Effector memory CD4-positive, alpha-beta T cell (primary cell): ENCODE measurements around the gene MACROD2.

Source experiments
- DNase-seq, 3 donors: peaks; one replicate each; pipeline ENCODE4 v3.0.0-alpha.2; 2020
- H3K27ac ChIP-seq: 2 replicates; pipeline ENCODE4 v1.7.0; 2013; ENCODE audit warnings: mild to moderate bottlenecking, low read length, moderate library complexity; ENCODE audit not compliant: insufficient read depth, poor library complexity, severe bottlenecking
- H3K27me3 ChIP-seq: replicated peaks from 2 replicates; pipeline ENCODE4 v1.7.0; 2013; ENCODE audit warnings: mild to moderate bottlenecking, low read length; ENCODE audit not compliant: insufficient read depth, control insufficient read depth, poor library complexity, severe bottlenecking
- H3K36me3 ChIP-seq: 2 replicates; pipeline ENCODE4 v1.7.0; 2013; ENCODE audit warnings: mild to moderate bottlenecking, low read length, moderate library complexity; ENCODE audit not compliant: control insufficient read depth, insufficient read depth
- H3K4me1 ChIP-seq: 2 replicates; pipeline ENCODE4 v1.7.0; 2013; ENCODE audit warnings: low read length, mild to moderate bottlenecking; ENCODE audit not compliant: control insufficient read depth, insufficient read depth, poor library complexity, severe bottlenecking
- H3K4me3 ChIP-seq: 2 replicates; pipeline ENCODE4 v1.7.0; 2013; ENCODE audit warnings: low read length, low read depth, mild to moderate bottlenecking; ENCODE audit not compliant: insufficient read depth, poor library complexity, severe bottlenecking
- H3K9me3 ChIP-seq: 2 replicates; pipeline ENCODE4 v1.7.0; 2013; ENCODE audit warnings: mild to moderate bottlenecking, low read length, moderate library complexity; ENCODE audit not compliant: control insufficient read depth

The MACROD2 gene

DNA sequence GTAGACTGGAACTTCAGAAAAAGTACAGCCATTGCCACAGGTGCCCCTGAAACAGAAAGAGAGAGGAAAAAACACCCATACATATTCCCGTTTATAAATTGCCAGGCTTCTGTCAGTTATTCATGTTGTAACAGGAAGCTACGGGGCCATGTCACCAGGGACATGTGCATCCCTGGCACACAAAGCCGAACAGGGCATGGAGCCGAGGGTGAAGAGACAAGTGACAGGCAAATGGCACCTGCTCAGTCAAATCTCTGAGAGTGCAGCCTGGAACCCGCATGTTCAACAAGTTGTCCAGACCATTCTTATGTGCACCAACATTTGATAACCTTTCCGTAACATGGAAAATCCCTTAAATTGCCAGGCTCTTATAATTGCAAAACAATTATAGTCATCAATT is 1837.2 kb downstream of the MACROD2 start:
- Histone ChIP-seq H3K9me3 (no peaks in the 10 kb centered on the region), H3K27me3 (no peaks in the 10 kb centered on the region), H3K36me3 (no peaks in the 10 kb centered on the region), H3K4me3 (no peak overlapping the region), H3K4me1 (no peaks in the 10 kb centered on the region), H3K27ac (no peak overlapping the region)
- no peak for DNase-seq

DNA sequence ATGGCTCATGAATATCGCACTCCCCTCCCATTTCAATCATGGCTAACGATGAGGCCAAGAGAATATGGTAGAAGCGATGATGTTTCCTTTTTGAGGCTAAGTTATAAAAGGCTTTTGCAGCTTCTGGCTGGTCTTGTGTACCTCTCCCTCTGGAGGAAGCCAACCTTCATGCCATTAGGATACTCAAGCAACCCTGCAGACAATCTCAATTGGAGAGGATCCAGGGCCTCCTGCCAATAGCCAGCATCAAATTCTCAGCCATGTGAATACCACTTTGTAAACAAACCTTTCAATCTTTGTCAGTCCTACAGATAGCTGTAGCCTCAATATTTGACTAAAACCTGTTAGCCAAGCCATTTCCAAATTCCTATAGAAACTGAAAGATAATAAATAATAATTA is 1839.5 kb downstream of the MACROD2 start:
- no peak overlapping the region for H3K4me3 ChIP-seq
- H3K4me1 ChIP-seq, result no peaks in the 10 kb centered on the region
- DNase-seq, result no peak
- no peaks in the 10 kb centered on the region for H3K36me3 ChIP-seq
- H3K27ac ChIP-seq, result no peak overlapping the region
- no peaks in the 10 kb centered on the region for H3K9me3 ChIP-seq
- no peaks in the 10 kb centered on the region for H3K27me3 ChIP-seq

DNA sequence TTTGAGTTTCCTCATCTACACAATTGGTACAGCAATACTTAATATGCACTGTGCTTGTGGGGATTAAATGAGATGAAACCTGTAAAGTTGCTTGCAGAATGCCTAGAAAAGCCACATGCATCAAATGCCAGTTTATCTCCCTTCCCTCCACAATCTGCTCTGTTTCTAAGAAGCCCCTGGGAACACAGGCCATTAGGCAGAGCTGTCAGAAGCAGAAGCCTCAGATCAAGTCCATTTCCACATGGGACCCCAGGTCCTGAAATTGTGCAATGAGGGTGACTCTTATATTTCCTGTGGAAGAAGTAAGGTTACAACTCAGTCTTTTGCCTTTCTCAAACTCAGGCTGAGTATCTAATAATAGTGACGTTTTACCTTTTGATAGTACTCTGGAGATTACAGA is 1840.5 kb downstream of the MACROD2 start:
- Histone ChIP-seq H3K9me3 (no peaks in the 10 kb centered on the region), H3K4me1 (no peaks in the 10 kb centered on the region), H3K27me3 (no peaks in the 10 kb centered on the region), H3K36me3 (no peaks in the 10 kb centered on the region), H3K27ac (no peak overlapping the region), H3K4me3 (no peak overlapping the region)
- DNase-seq, result no peak

DNA sequence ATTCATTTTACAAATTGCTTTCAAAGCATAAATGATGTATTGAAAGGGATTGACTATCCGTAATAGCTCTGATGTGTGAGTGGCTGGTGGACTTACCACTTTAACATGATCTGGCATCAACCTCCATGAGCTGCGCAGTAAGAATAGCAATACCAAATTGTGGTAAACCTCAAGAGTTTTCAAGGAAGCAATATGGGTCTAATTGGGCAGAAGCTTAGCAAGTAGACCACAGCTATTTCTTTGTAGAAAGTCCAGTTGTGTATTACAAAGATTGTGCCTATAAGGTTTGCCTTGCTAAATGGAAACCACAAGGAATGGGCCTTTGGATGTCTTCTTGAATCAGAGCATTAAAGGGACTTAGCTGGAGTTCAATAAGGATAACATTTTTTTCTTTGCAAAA is 1841.3 kb downstream of the MACROD2 start:
- no peak overlapping the region for H3K4me3 ChIP-seq
- DNase-seq, result no peak

DNA sequence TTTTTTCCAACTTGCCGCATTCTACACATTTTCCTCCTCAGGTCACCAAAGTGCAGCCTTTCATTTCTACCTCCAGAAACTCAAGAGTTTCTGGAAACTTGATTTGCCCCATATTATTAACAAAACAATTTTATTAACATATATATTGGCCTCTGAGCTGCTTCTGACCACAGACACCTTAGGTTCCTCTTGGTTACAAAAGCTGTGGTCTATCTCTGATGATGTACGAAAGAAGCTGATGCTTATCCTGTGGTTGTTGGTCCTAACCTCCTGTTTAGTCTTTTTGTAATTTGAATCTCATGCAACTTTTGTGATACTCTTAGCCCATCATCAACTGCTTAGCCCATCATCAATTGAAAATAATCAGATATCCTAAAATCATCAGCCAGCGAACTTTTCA is 1842.2 kb downstream of the MACROD2 start:
- no peaks in the 10 kb centered on the region for H3K36me3 ChIP-seq
- H3K27ac ChIP-seq, result no peak overlapping the region
- H3K4me1 ChIP-seq, result no peaks in the 10 kb centered on the region
- DNase-seq, result no peak
- H3K9me3 ChIP-seq, result no peaks in the 10 kb centered on the region
- H3K27me3 ChIP-seq, result no peaks in the 10 kb centered on the region
- H3K4me3 ChIP-seq, result no peak overlapping the region

More for the DNA sequence above, 1841.3 kb downstream of the MACROD2 start:
- no peak overlapping the region for H3K27ac ChIP-seq
- H3K36me3 ChIP-seq, result no peaks in the 10 kb centered on the region
- no peaks in the 10 kb centered on the region for H3K9me3 ChIP-seq
- no peaks in the 10 kb centered on the region for H3K4me1 ChIP-seq
- H3K27me3 ChIP-seq, result no peaks in the 10 kb centered on the region

DNA sequence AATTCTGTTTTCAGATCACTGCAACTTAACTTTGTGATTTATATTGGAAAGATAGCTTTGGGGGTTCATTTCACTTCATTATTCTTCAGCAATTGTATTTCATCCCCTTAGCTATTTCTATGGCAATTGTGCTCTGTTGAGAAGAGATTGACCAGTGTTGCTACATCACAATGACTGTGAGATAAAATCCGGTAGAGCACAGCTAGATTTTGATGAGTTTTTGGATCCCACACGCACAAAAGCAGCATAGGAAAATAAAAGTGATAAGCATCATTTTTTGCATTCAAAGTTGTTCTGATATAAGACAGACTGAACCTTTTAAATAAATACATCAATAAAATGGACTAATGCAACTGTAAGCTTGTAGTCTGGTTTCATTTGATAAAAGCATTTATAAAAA is 1843.2 kb downstream of the MACROD2 start:
- H3K27me3 ChIP-seq, result no peaks in the 10 kb centered on the region
- no peaks in the 10 kb centered on the region for H3K9me3 ChIP-seq
- no peak for DNase-seq
- no peak overlapping the region for H3K4me3 ChIP-seq
- no peak overlapping the region for H3K27ac ChIP-seq
- H3K4me1 ChIP-seq, result no peaks in the 10 kb centered on the region
- H3K36me3 ChIP-seq, result no peaks in the 10 kb centered on the region

DNA sequence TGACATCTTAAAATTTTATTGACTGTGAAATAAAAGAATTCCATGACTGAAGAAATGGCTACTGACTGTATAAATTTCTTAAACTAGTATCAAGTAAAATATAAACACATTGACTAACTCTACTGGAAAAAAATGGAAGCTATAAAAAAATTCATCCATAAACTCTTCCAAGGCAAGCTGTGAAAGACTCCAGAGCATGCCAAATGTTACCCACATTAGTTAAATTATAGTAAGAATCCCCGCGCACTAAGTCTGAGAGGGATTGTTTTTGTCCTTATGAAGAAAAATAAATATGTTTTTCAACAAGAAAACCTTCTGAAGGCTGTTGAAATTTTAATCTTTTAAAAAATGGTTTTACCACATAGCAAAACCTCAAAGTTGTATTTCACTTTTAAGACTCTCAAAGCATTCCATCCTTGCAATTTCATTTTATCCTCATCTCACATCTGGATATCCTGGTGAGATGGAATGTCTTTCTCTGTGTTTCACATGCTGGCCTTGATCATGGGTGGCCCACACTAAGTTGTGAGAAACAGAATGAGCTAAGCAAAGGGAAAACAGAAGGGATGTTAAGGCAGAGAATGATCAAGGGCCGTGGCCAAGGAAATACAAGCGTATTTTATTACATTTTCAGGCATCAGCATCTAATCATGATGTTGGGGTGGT is 1845.5 kb downstream of the MACROD2 start:
- Histone ChIP-seq H3K4me3 (no peak overlapping the region), H3K27ac (no peak overlapping the region), H3K27me3 (no peaks in the 10 kb centered on the region), H3K36me3 (no peaks in the 10 kb centered on the region), H3K4me1 (no peaks in the 10 kb centered on the region), H3K9me3 (no peaks in the 10 kb centered on the region)
- DNase-seq, result no peak

DNA sequence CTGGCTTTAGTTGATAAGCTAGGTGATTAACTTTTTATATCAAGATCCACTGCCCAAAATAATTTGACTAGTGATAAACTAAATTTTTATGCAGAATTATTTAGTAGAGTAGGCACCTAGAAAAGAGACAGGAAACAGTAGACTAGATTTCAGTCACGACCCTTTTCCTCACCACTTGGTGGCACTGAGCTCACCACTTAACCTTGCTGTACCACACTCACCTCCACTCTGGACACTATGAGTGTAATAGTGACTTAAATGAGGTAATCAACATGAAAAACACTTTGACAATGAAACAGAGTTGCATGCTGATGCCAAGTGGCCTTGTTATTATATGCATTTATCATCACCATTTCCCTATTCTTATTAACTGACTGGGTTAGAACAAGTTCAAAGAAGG is 1847.6 kb downstream of the MACROD2 start:
- Histone ChIP-seq H3K27me3 (no peaks in the 10 kb centered on the region), H3K4me1 (no peaks in the 10 kb centered on the region), H3K9me3 (no peaks in the 10 kb centered on the region), H3K27ac (no peak overlapping the region), H3K4me3 (no peak overlapping the region), H3K36me3 (no peaks in the 10 kb centered on the region)
- no peak for DNase-seq

DNA sequence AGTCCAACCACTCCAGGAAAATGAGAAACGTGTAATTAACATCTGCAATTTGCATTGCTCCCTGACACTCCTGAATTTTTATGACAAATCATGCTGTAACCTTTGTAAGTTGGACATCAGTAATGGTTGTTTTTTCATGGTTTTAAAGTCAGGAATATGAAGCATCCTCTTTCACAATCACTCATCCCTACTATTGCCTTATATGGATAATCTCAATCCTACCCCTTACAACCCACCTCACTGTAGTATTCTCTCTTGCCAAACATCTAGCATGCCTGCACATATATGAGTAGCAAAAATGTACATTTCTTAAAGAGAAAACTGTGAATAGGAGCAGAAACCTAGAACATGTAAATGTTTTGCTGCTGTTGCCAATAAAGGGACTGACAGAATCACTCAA is 1848.5 kb downstream of the MACROD2 start:
- Histone ChIP-seq H3K9me3 (no peaks in the 10 kb centered on the region), H3K4me1 (no peaks in the 10 kb centered on the region), H3K27ac (no peak overlapping the region), H3K4me3 (no peak overlapping the region), H3K36me3 (no peaks in the 10 kb centered on the region), H3K27me3 (no peaks in the 10 kb centered on the region)
- no peak for DNase-seq

DNA sequence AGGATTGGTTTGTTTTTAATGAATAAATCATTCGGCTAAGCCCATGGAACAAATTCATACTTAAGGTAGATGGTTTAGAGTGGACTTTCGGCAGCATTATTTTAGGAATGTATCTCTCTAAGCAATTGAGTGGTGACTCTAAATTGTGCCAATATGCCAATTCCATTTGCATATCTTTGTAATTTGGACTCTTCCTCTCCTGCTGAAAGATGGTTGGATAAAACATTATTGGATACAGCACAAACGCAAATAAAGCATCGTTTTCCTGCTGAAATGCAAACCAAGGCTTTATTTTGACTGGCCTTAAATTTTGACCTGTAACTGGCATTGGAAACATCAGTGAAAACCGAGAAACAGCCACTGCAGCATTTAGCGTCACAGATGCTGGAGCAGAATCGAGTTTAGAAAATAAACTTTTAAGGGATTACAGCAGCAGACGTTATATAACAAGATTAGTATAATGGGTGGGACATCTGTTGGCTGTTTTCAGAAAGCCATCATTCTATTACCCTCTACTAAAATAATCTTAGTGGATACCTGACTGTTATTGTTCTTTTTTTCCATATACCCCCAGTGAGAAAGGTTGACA is 1852.0 kb downstream of the MACROD2 start:
- H3K36me3 ChIP-seq, result no peaks in the 10 kb centered on the region
- no peak for DNase-seq
- no peak overlapping the region for H3K4me3 ChIP-seq
- H3K27ac ChIP-seq, result no peak overlapping the region
- H3K4me1 ChIP-seq, result no peaks in the 10 kb centered on the region
- H3K27me3 ChIP-seq, result no peaks in the 10 kb centered on the region
- H3K9me3 ChIP-seq, result no peaks in the 10 kb centered on the region
